BE2C (cell line): ENCODE results near the gene ALPK3.

Source experiments
- DNase-seq: peaks from one replicate; pipeline ENCODE4 v3.0.0-alpha.2; 2020
- H3K27me3 ChIP-seq: fragments of 250-450 bp; sonication (Bioruptor Pico); 2 replicates; pipeline ENCODE4 v1.5.1; 2020; ENCODE audit warnings: mild to moderate bottlenecking
- H3K36me3 ChIP-seq: fragments of 250-450 bp; sonication (Bioruptor Pico); 2 replicates; pipeline ENCODE4 v1.5.1; 2020; ENCODE audit warnings: mild to moderate bottlenecking
- H3K4me1 ChIP-seq: fragments of 250-450 bp; sonication (Bioruptor Pico); 2 replicates; pipeline ENCODE4 v1.5.1; 2020
- H3K4me3 ChIP-seq: 2 replicates; pipeline ENCODE4 v1.5.1; 2011; ENCODE audit warnings: low read depth, low read length
- H3K9me3 ChIP-seq: fragments of 250-450 bp; sonication (Bioruptor Pico); 2 replicates; pipeline ENCODE4 v1.5.1; 2020
- TF ChIP-seq, protein P1 (sequence below): IDR thresholded peaks from 2 replicates; pipeline ENCODE4 v1.5.1; 2012; ENCODE audit warnings: mild to moderate bottlenecking, low read depth, low read length

ALPK3 gene

DNA sequence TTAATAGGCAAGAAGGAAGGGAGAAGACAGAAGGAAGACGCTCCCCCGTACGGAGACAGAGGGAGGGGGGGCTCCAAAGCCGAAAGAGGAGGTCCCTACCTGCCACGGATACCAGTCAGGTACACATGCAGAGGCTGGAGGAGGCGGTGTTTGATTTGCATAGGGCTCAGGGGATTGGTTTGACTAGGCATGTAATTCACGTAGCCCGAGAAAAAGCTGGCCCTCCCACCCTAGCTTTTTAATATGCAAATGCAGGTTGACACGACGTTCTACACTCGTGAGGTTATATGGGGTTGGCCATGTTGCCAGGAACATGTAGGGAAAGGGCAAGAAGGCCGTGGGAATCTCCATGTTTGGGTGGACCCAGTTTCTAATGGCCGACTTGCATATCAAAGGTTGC lies 39.0 kb upstream of the ALPK3 start:
- TF ChIP-seq, protein P1, sequence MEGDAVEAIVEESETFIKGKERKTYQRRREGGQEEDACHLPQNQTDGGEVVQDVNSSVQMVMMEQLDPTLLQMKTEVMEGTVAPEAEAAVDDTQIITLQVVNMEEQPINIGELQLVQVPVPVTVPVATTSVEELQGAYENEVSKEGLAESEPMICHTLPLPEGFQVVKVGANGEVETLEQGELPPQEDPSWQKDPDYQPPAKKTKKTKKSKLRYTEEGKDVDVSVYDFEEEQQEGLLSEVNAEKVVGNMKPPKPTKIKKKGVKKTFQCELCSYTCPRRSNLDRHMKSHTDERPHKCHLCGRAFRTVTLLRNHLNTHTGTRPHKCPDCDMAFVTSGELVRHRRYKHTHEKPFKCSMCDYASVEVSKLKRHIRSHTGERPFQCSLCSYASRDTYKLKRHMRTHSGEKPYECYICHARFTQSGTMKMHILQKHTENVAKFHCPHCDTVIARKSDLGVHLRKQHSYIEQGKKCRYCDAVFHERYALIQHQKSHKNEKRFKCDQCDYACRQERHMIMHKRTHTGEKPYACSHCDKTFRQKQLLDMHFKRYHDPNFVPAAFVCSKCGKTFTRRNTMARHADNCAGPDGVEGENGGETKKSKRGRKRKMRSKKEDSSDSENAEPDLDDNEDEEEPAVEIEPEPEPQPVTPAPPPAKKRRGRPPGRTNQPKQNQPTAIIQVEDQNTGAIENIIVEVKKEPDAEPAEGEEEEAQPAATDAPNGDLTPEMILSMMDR = no peak
- H3K36me3 ChIP-seq = peaks cover 13% of the 10 kb centered on the region

DNA sequence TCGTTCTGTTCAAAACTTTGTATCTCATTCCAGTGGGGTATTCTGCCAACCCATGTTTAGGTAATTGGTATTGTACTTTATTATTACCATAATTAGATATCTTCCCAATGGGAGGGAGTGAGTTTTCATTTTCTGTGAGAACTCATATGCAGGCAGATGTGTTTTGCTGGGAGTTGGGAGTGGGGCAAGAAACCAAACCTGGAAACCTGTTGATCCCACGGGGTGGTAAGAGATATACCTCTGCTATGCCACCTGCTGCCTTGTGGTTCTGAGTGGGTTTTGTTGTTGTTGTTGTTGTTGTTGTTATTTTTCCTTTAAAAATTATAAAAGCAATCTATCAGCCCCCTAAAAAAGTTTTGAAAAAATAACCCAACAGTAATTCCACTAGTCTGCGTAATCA lies 36.7 kb upstream of the ALPK3 start:
- Histone ChIP-seq H3K9me3 (no peaks in the 10 kb centered on the region), H3K36me3 (peaks cover 27% of the 10 kb centered on the region), H3K4me3 (no peak overlapping the region), H3K4me1 (no peaks in the 10 kb centered on the region), H3K27me3 (no peaks in the 10 kb centered on the region)
- no peak for DNase-seq
- TF ChIP-seq, protein P1 = no peak

More for the DNA sequence above, 39.0 kb upstream of the ALPK3 start:
- no peaks in the 10 kb centered on the region for H3K27me3 ChIP-seq
- no peak for DNase-seq
- H3K4me1 ChIP-seq = no peaks in the 10 kb centered on the region
- H3K4me3 ChIP-seq = no peak overlapping the region
- no peaks in the 10 kb centered on the region for H3K9me3 ChIP-seq

DNA sequence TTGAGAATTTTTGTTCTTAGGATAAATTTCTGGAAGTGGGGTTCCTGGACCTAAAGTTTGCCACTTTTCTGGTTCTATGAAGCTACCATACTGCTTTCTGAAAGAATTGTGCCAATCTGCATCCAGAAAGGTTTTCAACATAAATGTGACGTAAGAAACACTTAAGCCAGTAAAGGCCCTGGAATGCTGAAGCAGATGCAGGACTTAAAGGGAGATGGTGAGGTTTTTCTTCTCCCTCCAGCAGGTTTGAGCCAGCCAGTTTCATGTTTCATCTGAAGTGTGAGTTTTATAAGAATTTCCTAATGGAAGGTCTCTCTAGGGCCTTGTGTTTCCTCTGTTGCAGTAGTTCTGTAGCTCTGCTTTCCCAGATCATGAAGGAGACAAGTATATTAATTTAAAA lies 35.7 kb upstream of the ALPK3 start:
- Histone ChIP-seq H3K4me1 (no peaks in the 10 kb centered on the region), H3K27me3 (no peaks in the 10 kb centered on the region), H3K9me3 (no peaks in the 10 kb centered on the region), H3K36me3 (peaks cover 32% of the 10 kb centered on the region), H3K4me3 (no peak overlapping the region)
- no peak for DNase-seq
- TF ChIP-seq, protein P1 = no peak

DNA sequence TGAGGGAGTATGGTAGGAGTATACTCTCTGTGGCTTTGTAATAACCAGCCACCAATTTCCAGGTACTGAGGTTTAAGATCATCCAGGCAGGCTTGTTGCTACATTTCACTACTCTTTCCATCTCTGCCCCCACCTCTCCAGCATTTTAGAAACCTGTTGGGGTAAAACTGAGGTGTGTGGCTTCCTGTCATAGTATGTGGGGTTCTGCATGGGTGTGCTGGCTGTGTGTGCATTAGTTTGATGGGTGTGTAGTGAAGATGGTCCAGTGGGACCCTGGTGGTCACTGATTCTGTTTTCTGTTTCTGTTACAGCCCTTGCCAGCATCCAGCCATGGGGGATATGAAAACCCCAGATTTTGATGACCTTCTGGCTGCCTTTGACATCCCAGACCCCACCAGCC lies 34.8 kb upstream of the ALPK3 start:
- no peaks in the 10 kb centered on the region for H3K4me1 ChIP-seq
- H3K4me3 ChIP-seq = no peak overlapping the region
- TF ChIP-seq, protein P1 = no peak
- H3K9me3 ChIP-seq = no peaks in the 10 kb centered on the region
- DNase-seq = no peak
- H3K36me3 ChIP-seq = peaks cover 32% of the 10 kb centered on the region
- H3K27me3 ChIP-seq = no peaks in the 10 kb centered on the region

DNA sequence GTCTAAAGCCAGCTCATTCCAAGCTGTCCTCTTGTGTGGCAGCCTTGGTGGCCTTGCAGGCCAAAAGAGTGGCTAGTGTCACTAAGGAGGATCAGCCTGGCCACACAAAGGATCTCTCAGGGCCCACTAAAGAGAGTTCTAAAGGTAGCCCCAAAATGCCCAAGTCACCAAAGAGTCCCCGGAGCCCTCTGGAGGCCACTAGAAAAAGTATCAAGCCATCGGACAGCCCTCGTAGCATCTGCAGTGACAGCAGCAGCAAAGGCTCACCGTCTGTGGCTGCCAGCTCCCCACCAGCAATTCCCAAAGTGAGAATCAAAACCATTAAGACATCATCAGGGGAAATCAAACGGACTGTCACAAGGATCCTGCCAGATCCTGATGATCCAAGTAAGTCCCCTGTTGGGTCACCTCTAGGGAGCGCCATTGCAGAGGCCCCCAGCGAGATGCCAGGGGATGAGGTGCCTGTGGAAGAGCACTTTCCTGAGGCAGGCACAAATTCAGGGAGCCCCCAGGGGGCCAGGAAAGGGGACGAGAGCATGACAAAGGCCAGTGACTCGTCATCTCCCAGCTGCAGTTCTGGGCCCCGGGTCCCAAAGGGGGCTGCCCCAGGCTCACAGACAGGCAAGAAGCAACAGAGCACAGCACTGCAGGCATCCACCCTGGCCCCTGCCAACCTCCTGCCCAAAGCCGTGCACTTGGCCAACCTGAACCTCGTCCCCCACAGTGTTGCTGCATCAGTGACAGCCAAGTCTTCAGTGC lies 33.5 kb upstream of the ALPK3 start:
- Histone ChIP-seq H3K36me3 (peaks cover 32% of the 10 kb centered on the region), H3K9me3 (no peaks in the 10 kb centered on the region), H3K4me1 (no peaks in the 10 kb centered on the region), H3K27me3 (no peaks in the 10 kb centered on the region), H3K4me3 (no peak overlapping the region)
- TF ChIP-seq, protein P1 = peak; percentile 25; the same call in 1 of the 2 replicates
- no peak for DNase-seq

DNA sequence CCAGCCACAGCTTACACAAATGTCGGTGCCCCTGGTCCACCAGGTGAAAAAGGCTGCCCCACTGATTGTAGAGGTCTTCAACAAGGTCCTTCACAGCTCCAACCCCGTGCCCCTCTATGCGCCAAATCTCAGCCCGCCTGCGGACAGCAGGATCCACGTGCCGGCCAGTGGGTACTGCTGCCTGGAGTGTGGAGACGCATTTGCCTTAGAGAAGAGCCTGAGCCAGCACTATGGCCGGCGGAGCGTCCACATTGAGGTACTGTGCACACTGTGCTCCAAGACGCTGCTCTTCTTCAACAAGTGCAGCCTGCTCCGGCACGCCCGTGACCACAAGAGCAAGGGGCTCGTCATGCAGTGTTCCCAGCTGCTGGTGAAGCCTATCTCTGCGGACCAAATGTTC lies 32.9 kb upstream of the ALPK3 start:
- TF ChIP-seq, protein P1 = no peak
- DNase-seq = no peak
- H3K9me3 ChIP-seq = no peaks in the 10 kb centered on the region
- H3K4me1 ChIP-seq = no peaks in the 10 kb centered on the region
- H3K27me3 ChIP-seq = no peaks in the 10 kb centered on the region
- H3K4me3 ChIP-seq = no peak overlapping the region
- peaks cover 32% of the 10 kb centered on the region for H3K36me3 ChIP-seq
